ENCODE measurements around the gene CFHR4.
"Not testable (repeated sequence)": the region's sequence is repeated elsewhere in the genome, so short reads cannot be mapped to it uniquely, and the experiment has no call there.

CFHR4 gene

GRCh38 chr1:196941474-196941873 is 53.6 kb downstream of the CFHR4 start:
- DNase-seq, result not testable (repeated sequence)

- DNase-seq, result not testable (repeated sequence)
These were observed 55.7 kb downstream of the CFHR4 start, which contains the start of gene CFHR2 for GRCh38 chr1:196943568-196943967. Gene CFHR2 (plus strand): TSS chr1:196943738. CDS start chr1:196943881, 143 bp downstream.

GRCh38 chr1:196951711-196952394 is 64.0 kb downstream of the CFHR4 start:
- no peak for DNase-seq

GRCh38 chr1:196954778-196955177 is 66.9 kb downstream of the CFHR4 start:
- DNase-seq, result no peak

- no peak for DNase-seq
These were observed 68.1 kb downstream of the CFHR4 start for GRCh38 chr1:196955926-196956325.

- no peak for DNase-seq
These were observed 73.0 kb downstream of the CFHR4 start for GRCh38 chr1:196960854-196961253.
